IMR-90 (cell line): ENCODE data around the gene HS3ST2. TPM values are rescaled to one million over a fixed set of nuclear protein-coding genes. Genes with fewer than 3 reads are reported as not detected.

Experiments
- ATAC-seq: fragments of 200-7000 bp; cut with Tn5 transposase; 2 replicates; pipeline ENCODE4 v1.9.1; 2020; ENCODE audit warnings: low read depth, mild to moderate bottlenecking, moderate library complexity
- BruUV-seq: library from RNA; stranded (reverse); fragments of 400-500 nt; replicated peaks from 2 replicates; lab custom pipeline; 2021; lab: Mats Ljungman, UMichigan
- CTCF ChIA-PET: fragments of 300-600 bp; formaldehyde crosslinking; extraction: SDS; loops from one replicate; lab custom pipeline; 2021; ENCODE audit warnings: antibody characterized with exemption; lab: Yijun Ruan, JAX
- POLR2A ChIA-PET: fragments of 300-600 bp; sonication (Branson Sonifier 250); formaldehyde crosslinking; loops from one replicate; lab custom pipeline; 2022; ENCODE audit warnings: antibody characterized with exemption; ENCODE audit not compliant: unreplicated experiment; lab: Charles Lee
- DNase-seq: peaks from one replicate; pipeline ENCODE4 v3.0.0; 2013
- H2AFZ ChIP-seq: replicated peaks from 2 replicates; pipeline ENCODE3; 2013; ENCODE audit warnings: low read length, mild to moderate bottlenecking; ENCODE audit not compliant: poor library complexity
- H2AK5ac ChIP-seq: 2 replicates; pipeline ENCODE4 v1.6.1; 2013; ENCODE audit warnings: low read depth, low read length, inconsistent platforms
- H2AK9ac ChIP-seq: replicated peaks from 2 replicates; pipeline ENCODE3; 2013; ENCODE audit warnings: mild to moderate bottlenecking, low read depth, low read length, moderate library complexity; ENCODE audit not compliant: poor library complexity
- H2BK120ac ChIP-seq: 2 replicates; pipeline ENCODE4 v1.6.1; 2013; ENCODE audit warnings: low read depth, low read length, inconsistent platforms
- H2BK15ac ChIP-seq: 3 replicates; pipeline ENCODE4 v1.6.1; 2013; ENCODE audit warnings: low read depth, low read length, inconsistent platforms
- H2BK20ac ChIP-seq: 2 replicates; pipeline ENCODE4 v1.6.1; 2013; ENCODE audit warnings: low read depth, mild to moderate bottlenecking, inconsistent platforms, low read length, moderate library complexity
- H2BK5ac ChIP-seq: 2 replicates; pipeline ENCODE4 v1.6.1; 2013; ENCODE audit warnings: mild to moderate bottlenecking, low read depth, low read length, inconsistent platforms; ENCODE audit not compliant: poor library complexity, severe bottlenecking
- H3K14ac ChIP-seq: replicated peaks from 2 replicates; pipeline ENCODE4 v1.6.1; 2013; ENCODE audit warnings: low read depth, low read length, inconsistent platforms
- H3K18ac ChIP-seq: 2 replicates; pipeline ENCODE4 v1.6.1; 2013; ENCODE audit warnings: low read depth, low read length, control low read depth
- H3K23ac ChIP-seq: 2 replicates; pipeline ENCODE4 v1.6.1; 2013; ENCODE audit warnings: low read depth, low read length, inconsistent platforms
- H3K27ac ChIP-seq: 2 replicates; pipeline ENCODE4 v1.5.1; 2013; ENCODE audit warnings: mild to moderate bottlenecking, control low read depth, low read length; ENCODE audit not compliant: insufficient read depth
- H3K27me3 ChIP-seq: 2 replicates; pipeline ENCODE4 v1.6.1; 2013; ENCODE audit warnings: low read length; ENCODE audit not compliant: control insufficient read depth, insufficient read depth
- H3K36me3 ChIP-seq: 2 replicates; pipeline ENCODE4 v1.6.1; 2013; ENCODE audit warnings: low read length, mixed read lengths; ENCODE audit not compliant: control insufficient read depth, insufficient read depth
- H3K4ac ChIP-seq: 2 replicates; pipeline ENCODE4 v1.6.1; 2013; ENCODE audit warnings: low read depth, low read length, inconsistent platforms
- H3K4me1 ChIP-seq: 2 replicates; pipeline ENCODE4 v1.6.1; 2013; ENCODE audit warnings: low read length, mixed read lengths; ENCODE audit not compliant: control insufficient read depth, insufficient read depth
- H3K4me2 ChIP-seq: 2 replicates; pipeline ENCODE4 v1.6.1; 2013; ENCODE audit warnings: low read depth, mild to moderate bottlenecking, control low read depth, low read length, moderate library complexity
- H3K4me3 ChIP-seq: 2 replicates; pipeline ENCODE4 v1.5.1; 2013; ENCODE audit warnings: low read depth, mild to moderate bottlenecking, control low read depth, low read length, moderate library complexity; ENCODE audit not compliant: insufficient read depth
- H3K56ac ChIP-seq: 2 replicates; pipeline ENCODE4 v1.6.1; 2013; ENCODE audit warnings: low read length, inconsistent platforms; ENCODE audit not compliant: insufficient read depth; ENCODE audit errors: extremely low read depth
- H3K79me1 ChIP-seq, 2 experiments: 2 replicates each; pipeline ENCODE4 v1.6.1; 2013; ENCODE audit warnings: low read length in 2 of 2, inconsistent platforms in 1 of 2, low read depth in 1 of 2
- H3K9ac ChIP-seq: 2 replicates; pipeline ENCODE4 v1.6.1; 2013; ENCODE audit warnings: low read depth, low read length, control low read depth
- H3K9me1 ChIP-seq: 2 replicates; pipeline ENCODE4 v1.6.1; 2013; ENCODE audit warnings: low read length, inconsistent platforms; ENCODE audit not compliant: insufficient read depth
- H3K9me3 ChIP-seq: 2 replicates; pipeline ENCODE4 v1.6.1; 2013; ENCODE audit warnings: low read length; ENCODE audit not compliant: control insufficient read depth, insufficient read depth
- H4K20me1 ChIP-seq: 2 replicates; pipeline ENCODE4 v1.6.1; 2013; ENCODE audit warnings: low read length, inconsistent platforms; ENCODE audit not compliant: insufficient read depth
- H4K5ac ChIP-seq: 2 replicates; pipeline ENCODE4 v1.6.1; 2013; ENCODE audit warnings: mild to moderate bottlenecking, low read depth, low read length, control low read depth
- H4K8ac ChIP-seq, 2 experiments: 2 replicates each; pipeline ENCODE4 v1.6.1; 2013; ENCODE audit warnings: low read depth in 2 of 2, low read length in 2 of 2, control low read depth in 1 of 2, inconsistent platforms in 1 of 2
- H4K91ac ChIP-seq: 2 replicates; pipeline ENCODE4 v1.6.1; 2013; ENCODE audit warnings: low read depth, low read length, inconsistent platforms; ENCODE audit not compliant: insufficient read depth
- WGBS, 2 experiments: methylation state at CpG; one replicate each; pipeline versions ENCODE4 v1.1.5 to v1.1.7; 2013; ENCODE audit warnings: missing lambda C conversion rate in 2 of 2; ENCODE audit not compliant: insufficient read length in 1 of 2; ENCODE audit errors: extremely low coverage in 2 of 2; 5-methylcytosine and 5-hydroxymethylcytosine counted together
- dilution Hi-C: fragments of 300-500 bp; cut with HindIII; formaldehyde crosslinking; loops from one replicate; pipeline ENCODE4 v1.14.3; 2018; ENCODE audit warnings: low sequenced_read_pairs; ENCODE audit not compliant: unreplicated experiment
- in situ Hi-C: fragments of 300-500 bp; cut with MboI; formaldehyde crosslinking; loops from 3 replicates; pipeline ENCODE4 v1.14.3; 2019; ENCODE audit warnings: low sequenced_read_pairs, inconsistent platforms, mixed read lengths
- intact Hi-C: fragments of 100-400 bp; cut with micrococcal nuclease; formaldehyde crosslinking; loops from 2 replicates; pipeline ENCODE4 v1.10.0; 2022
- polyA plus RNA-seq, 3 experiments: library from polyadenylated mRNA; depleted of rRNA; stranded (reverse); fragments of >200 nt; gene quantifications; 2 replicates each; pipeline ENCODE4 v1.2.3, GENCODE V29; 2012; ENCODE audit warnings: low replicate concordance in 1 of 3
- total RNA-seq: library from RNA; depleted of rRNA; stranded (reverse); fragments of >200 nt; gene quantifications from 2 replicates; pipeline ENCODE4 v1.2.3, GENCODE V29; 2012
- TF ChIP-seq, protein P1 (sequence below): fragments of 150-350 bp; IDR thresholded peaks from 2 replicates; pipeline ENCODE4 v1.6.1; 2016; ENCODE audit warnings: low read depth, mild to moderate bottlenecking, low read length, moderate library complexity, borderline replicate concordance

HS3ST2 gene
- total and polyA plus RNA-seq, 2 of the 4 experiments (the other 2 are of a cell fraction) = not detected

DNA sequence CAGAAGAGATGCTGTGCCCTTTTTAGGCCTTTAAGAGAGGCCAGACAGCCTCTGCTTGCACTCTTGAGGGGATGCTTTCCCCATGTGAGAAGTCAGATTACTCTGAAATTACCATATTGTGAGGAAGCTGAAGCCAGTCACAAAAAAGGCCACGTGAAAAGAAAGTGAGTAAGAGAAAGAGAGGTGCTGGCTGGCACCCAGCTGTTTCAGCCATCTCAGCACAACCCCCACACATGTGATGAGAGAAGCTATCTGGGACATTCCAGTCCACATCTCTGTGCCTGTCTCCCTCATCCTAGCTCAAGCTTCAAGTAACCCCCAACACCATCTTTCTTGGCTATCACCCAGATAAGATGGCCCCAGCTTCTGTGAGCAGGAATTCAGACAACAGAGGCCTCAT is 131.4 kb downstream of the HS3ST2 start:
- H3K14ac ChIP-seq = no peak overlapping the region
- peaks cover 3% of the 10 kb centered on the region; the same call in 1 of the 2 replicates for H3K9me1 ChIP-seq
- H4K8ac ChIP-seq = no peak overlapping the region
- peaks cover 5% of the 10 kb centered on the region; the same call in 1 of the 2 replicates for H3K27me3 ChIP-seq
- H3K36me3 ChIP-seq = no peaks in the 10 kb centered on the region
- H2AK9ac ChIP-seq = no peak overlapping the region
- TF ChIP-seq, protein P1, sequence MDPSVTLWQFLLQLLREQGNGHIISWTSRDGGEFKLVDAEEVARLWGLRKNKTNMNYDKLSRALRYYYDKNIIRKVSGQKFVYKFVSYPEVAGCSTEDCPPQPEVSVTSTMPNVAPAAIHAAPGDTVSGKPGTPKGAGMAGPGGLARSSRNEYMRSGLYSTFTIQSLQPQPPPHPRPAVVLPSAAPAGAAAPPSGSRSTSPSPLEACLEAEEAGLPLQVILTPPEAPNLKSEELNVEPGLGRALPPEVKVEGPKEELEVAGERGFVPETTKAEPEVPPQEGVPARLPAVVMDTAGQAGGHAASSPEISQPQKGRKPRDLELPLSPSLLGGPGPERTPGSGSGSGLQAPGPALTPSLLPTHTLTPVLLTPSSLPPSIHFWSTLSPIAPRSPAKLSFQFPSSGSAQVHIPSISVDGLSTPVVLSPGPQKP = no peak
- BruUV-seq = no TSS peak
- H3K4me1 ChIP-seq = no peaks in the 10 kb centered on the region
- no peak overlapping the region for H2AK5ac ChIP-seq
- no peak overlapping the region for H2BK15ac ChIP-seq
- no peak overlapping the region for H3K4me2 ChIP-seq
- ATAC-seq = no peak
- in situ Hi-C loops (no loop called here), intact Hi-C loops (no loop called here), dilution Hi-C loops (no loop called here)
- no peak overlapping the region for H2AFZ ChIP-seq
- no peak overlapping the region for H3K4ac ChIP-seq
- no peak overlapping the region for H4K91ac ChIP-seq
- no peak overlapping the region for H3K9ac ChIP-seq
- no peak overlapping the region for H3K18ac ChIP-seq
- no peaks in the 10 kb centered on the region for H4K20me1 ChIP-seq
- H3K56ac ChIP-seq = no peak overlapping the region
- no peak for DNase-seq
- CTCF ChIA-PET = no interaction called here
- H2BK20ac ChIP-seq = no peak overlapping the region
- H3K27ac ChIP-seq = no peak overlapping the region
- no peak overlapping the region for H2BK120ac ChIP-seq
- H3K79me1 ChIP-seq = no peaks in the 10 kb centered on the region
- no peak overlapping the region for H4K5ac ChIP-seq
- no CpG with 5 or more reads among the region's 1 CpG for WGBS, 2 experiments
- H3K23ac ChIP-seq = no peak overlapping the region
- no peak overlapping the region for H3K4me3 ChIP-seq
- no peak overlapping the region for H2BK5ac ChIP-seq
- POLR2A ChIA-PET = no interaction called here
- H3K9me3 ChIP-seq = no peaks in the 10 kb centered on the region
